Loucy (cell line): ENCODE measurements around the gene MTRF1L.

Experiments used
- H2AFZ ChIP-seq: fragments of 200-600 bp; sonication (generic); 2 replicates; pipeline ENCODE4 v1.6.0; 2016; ENCODE audit warnings: antibody characterized with exemption, mild to moderate bottlenecking, low read length, moderate library complexity
- H3F3A ChIP-seq: fragments of 200-600 bp; 2 replicates; pipeline ENCODE4 v1.6.0; 2016; ENCODE audit warnings: antibody characterized with exemption, low read depth, mild to moderate bottlenecking
- H3K27me3 ChIP-seq: fragments of 200-600 bp; sonication (generic); 2 replicates; pipeline ENCODE4 v1.6.1; 2014; ENCODE audit warnings: low read length, mild to moderate bottlenecking; ENCODE audit not compliant: insufficient read depth, poor library complexity, severe bottlenecking
- H3K36me3 ChIP-seq: fragments of 200-600 bp; sonication (generic); 2 replicates; pipeline ENCODE4 v1.6.1; 2016; ENCODE audit warnings: low read length; ENCODE audit not compliant: insufficient read depth
- H3K4me1 ChIP-seq: fragments of 200-600 bp; sonication (generic); 2 replicates; pipeline ENCODE4 v1.5.1; 2014; ENCODE audit warnings: low read length, mild to moderate bottlenecking; ENCODE audit not compliant: insufficient read depth, poor library complexity, severe bottlenecking
- H3K4me2 ChIP-seq: fragments of 200-600 bp; sonication (generic); 2 replicates; pipeline ENCODE4 v1.6.0; 2014; ENCODE audit warnings: antibody characterized with exemption, low read length, low read depth, mild to moderate bottlenecking; ENCODE audit not compliant: poor library complexity, severe bottlenecking
- H3K4me3 ChIP-seq: fragments of 200-600 bp; sonication (generic); 2 replicates; pipeline ENCODE4 v1.5.1; 2014; ENCODE audit warnings: low read length, mild to moderate bottlenecking, mixed read lengths; ENCODE audit not compliant: poor library complexity, severe bottlenecking
- H3K79me2 ChIP-seq: fragments of 200-600 bp; sonication (generic); 2 replicates; pipeline ENCODE4 v1.6.1; 2014; ENCODE audit warnings: low read length; ENCODE audit not compliant: insufficient read depth
- H3K9ac ChIP-seq: fragments of 200-600 bp; sonication (generic); 2 replicates; pipeline ENCODE4 v1.6.0; 2014; ENCODE audit warnings: mild to moderate bottlenecking, low read depth, low read length, moderate library complexity; ENCODE audit not compliant: poor library complexity, severe bottlenecking
- H3K9me2 ChIP-seq: fragments of 200-600 bp; sonication (generic); replicated peaks from 2 replicates; pipeline ENCODE4 v1.6.1; 2016; ENCODE audit warnings: low read depth, low read length, mixed read lengths
- H3K9me3 ChIP-seq: fragments of 200-600 bp; sonication (generic); 2 replicates; pipeline ENCODE4 v1.6.1; 2014; ENCODE audit warnings: mild to moderate bottlenecking, antibody characterized with exemption, low read length, low read depth; ENCODE audit not compliant: insufficient read depth
- H4K20me1 ChIP-seq: fragments of 200-600 bp; sonication (generic); 2 replicates; pipeline ENCODE4 v1.6.0; 2014; ENCODE audit warnings: antibody characterized with exemption, low read length, mild to moderate bottlenecking; ENCODE audit not compliant: insufficient read depth, poor library complexity, severe bottlenecking
- EZH2phosphoT487 ChIP-seq: fragments of 200-600 bp; IDR thresholded peaks from 2 replicates; pipeline ENCODE4 v1.6.1; 2018; ENCODE audit warnings: antibody characterized with exemption, mild to moderate bottlenecking, moderate library complexity, borderline replicate concordance
- TF ChIP-seq, protein P1 (sequence below): fragments of 200-600 bp; sonication (generic); conservative IDR thresholded peaks from 2 replicates; pipeline ENCODE4 v1.5.1; 2014; ENCODE audit warnings: mild to moderate bottlenecking, antibody characterized with exemption, low read length

MTRF1L gene

DNA sequence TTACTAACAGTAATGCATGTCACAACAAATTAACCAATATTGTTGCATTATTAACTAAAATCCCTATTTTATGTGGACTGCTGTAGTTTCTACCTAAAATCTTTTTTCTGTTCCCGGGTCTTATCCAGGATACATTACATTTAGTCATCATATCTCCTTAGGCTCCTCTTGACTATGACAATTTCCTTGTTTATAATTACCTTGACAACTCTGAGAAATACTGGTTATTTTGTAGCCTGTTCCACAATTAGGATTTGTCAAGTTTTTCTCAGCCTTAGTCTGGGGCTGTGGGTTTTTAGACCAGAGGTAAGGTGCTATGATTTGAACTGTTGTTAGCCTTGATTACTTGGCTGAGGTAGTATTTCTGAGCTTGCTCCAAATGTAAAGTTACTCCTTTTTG lies 23.4 kb downstream of the MTRF1L start:
- Histone ChIP-seq H3K36me3 (peaks cover 13% of the 10 kb centered on the region), H3K9me2 (no peaks in the 10 kb centered on the region), H3K79me2 (peaks cover 93% of the 10 kb centered on the region), H3K4me3 (peak overlapping the region; percentile 100), H4K20me1 (peaks cover 86% of the 10 kb centered on the region), H3K9me3 (no peaks in the 10 kb centered on the region), H3K9ac (peak overlapping the region; percentile 99), H3F3A (no peaks in the 10 kb centered on the region), H3K27me3 (peaks cover 3% of the 10 kb centered on the region), H3K4me2 (peak overlapping the region; percentile 97), H3K4me1 (peaks cover 53% of the 10 kb centered on the region), H2AFZ (no peak overlapping the region)
- TF ChIP-seq, protein P1, sequence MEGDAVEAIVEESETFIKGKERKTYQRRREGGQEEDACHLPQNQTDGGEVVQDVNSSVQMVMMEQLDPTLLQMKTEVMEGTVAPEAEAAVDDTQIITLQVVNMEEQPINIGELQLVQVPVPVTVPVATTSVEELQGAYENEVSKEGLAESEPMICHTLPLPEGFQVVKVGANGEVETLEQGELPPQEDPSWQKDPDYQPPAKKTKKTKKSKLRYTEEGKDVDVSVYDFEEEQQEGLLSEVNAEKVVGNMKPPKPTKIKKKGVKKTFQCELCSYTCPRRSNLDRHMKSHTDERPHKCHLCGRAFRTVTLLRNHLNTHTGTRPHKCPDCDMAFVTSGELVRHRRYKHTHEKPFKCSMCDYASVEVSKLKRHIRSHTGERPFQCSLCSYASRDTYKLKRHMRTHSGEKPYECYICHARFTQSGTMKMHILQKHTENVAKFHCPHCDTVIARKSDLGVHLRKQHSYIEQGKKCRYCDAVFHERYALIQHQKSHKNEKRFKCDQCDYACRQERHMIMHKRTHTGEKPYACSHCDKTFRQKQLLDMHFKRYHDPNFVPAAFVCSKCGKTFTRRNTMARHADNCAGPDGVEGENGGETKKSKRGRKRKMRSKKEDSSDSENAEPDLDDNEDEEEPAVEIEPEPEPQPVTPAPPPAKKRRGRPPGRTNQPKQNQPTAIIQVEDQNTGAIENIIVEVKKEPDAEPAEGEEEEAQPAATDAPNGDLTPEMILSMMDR: no peak
- no peak for TF ChIP-seq EZH2phosphoT487

DNA sequence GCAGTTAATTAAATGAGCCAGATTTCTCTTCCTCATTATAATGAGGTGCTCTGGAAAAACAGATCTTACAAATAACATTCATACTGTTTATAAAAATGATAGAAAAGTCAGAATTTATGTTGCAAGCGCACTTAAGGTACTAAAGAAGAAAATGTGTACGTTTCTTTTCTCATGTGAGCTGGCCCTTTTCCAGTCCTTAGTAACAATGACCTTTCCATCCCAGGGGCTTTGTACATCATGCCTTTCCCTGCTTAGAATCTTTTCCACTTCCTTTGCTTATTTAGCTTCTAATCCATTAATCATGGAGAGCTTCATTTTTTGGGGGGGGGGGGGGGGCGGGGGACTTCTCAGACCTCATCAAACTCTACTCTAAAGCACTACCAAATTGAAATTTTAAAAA lies 24.5 kb downstream of the MTRF1L start:
- H3K79me2 ChIP-seq: peaks cover 98% of the 10 kb centered on the region
- peaks cover 24% of the 10 kb centered on the region for H3K36me3 ChIP-seq
- no peaks in the 10 kb centered on the region for H3K9me2 ChIP-seq
- peaks cover 97% of the 10 kb centered on the region for H4K20me1 ChIP-seq
- no peaks in the 10 kb centered on the region for H3K9me3 ChIP-seq
- H3K27me3 ChIP-seq: no peaks in the 10 kb centered on the region
- H3K9ac ChIP-seq: peak overlapping the region; percentile 53
- H3K4me1 ChIP-seq: peaks cover 58% of the 10 kb centered on the region
- H3K4me2 ChIP-seq: peak overlapping the region; percentile 97
- H2AFZ ChIP-seq: no peak overlapping the region
- H3F3A ChIP-seq: no peaks in the 10 kb centered on the region
- H3K4me3 ChIP-seq: peak overlapping the region; percentile 100
- TF ChIP-seq, protein P1: no peak
- TF ChIP-seq EZH2phosphoT487: no peak

DNA sequence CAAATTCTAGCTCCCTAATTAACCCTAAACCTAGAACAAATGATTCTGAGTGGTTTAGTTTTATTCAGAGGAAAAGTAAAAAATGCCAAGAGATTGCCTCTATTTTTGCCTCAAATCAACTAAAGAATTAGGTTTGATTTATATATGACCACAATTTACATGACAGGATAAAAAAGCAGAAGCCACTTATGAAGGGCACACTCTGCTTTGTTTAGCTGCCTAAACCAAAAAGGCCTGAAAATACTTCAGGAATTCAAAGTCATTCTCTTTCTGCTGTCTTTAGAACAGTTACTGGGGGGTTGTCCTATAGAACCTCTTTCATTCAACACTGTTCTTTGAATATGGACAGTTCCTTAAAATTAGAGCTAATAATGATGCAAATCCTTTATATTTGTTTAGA lies 25.0 kb downstream of the MTRF1L start:
- H4K20me1 ChIP-seq: peaks cover 98% of the 10 kb centered on the region
- H3K4me3 ChIP-seq: peak overlapping the region; percentile 69
- H3K9ac ChIP-seq: peak overlapping the region; percentile 53
- TF ChIP-seq, protein P1: no peak
- H3K4me2 ChIP-seq: peak overlapping the region; percentile 97
- H3K79me2 ChIP-seq: peaks cover 100% of the 10 kb centered on the region
- no peaks in the 10 kb centered on the region for H3K9me2 ChIP-seq
- H3F3A ChIP-seq: no peaks in the 10 kb centered on the region
- peaks cover 29% of the 10 kb centered on the region for H3K36me3 ChIP-seq
- no peaks in the 10 kb centered on the region for H3K9me3 ChIP-seq
- H3K27me3 ChIP-seq: no peaks in the 10 kb centered on the region
- no peak overlapping the region for H2AFZ ChIP-seq
- H3K4me1 ChIP-seq: peaks cover 63% of the 10 kb centered on the region
